AG04450 (cell line): ENCODE results near the gene MAVS. TPM values are rescaled to one million over a fixed set of nuclear protein-coding genes. Genes with fewer than 3 reads are reported as not detected.

Experiments used
- CTCF ChIA-PET: fragments of 300-600, 350-600 bp; formaldehyde crosslinking; extraction: SDS; loops from one replicate; lab custom pipeline; 2022; ENCODE audit warnings: antibody characterized with exemption, inconsistent platforms; lab: Charles Lee
- POLR2A ChIA-PET: fragments of 350-600 bp; formaldehyde crosslinking; extraction: SDS; loops from one replicate; lab custom pipeline; 2021; ENCODE audit warnings: antibody characterized with exemption, inconsistent platforms; lab: Yijun Ruan, JAX
- DNase-seq: peaks from one replicate; pipeline ENCODE4 v3.0.0-alpha.2; 2011; ENCODE audit warnings: low read depth, low spot score
- H3K27ac ChIP-seq: one replicate; pipeline ENCODE4 v1.5.1; 2012; ENCODE audit warnings: low read depth, low read length, control low read depth
- H3K27me3 ChIP-seq: one replicate; pipeline ENCODE4 v1.6.0; 2012; ENCODE audit warnings: low read length; ENCODE audit not compliant: control insufficient read depth, insufficient read depth
- H3K4me3 ChIP-seq: 2 replicates; pipeline ENCODE4 v1.5.1; 2011; ENCODE audit warnings: mild to moderate bottlenecking, low read depth, low read length, control low read depth
- H3K9me3 ChIP-seq: 2 replicates; pipeline ENCODE4 v1.5.1; 2012; ENCODE audit warnings: low read length; ENCODE audit not compliant: control insufficient read depth, insufficient read depth
- polyA minus RNA-seq: library from RNA; depleted of rRNA, polyadenylated mRNA; stranded (reverse); fragments of >200 nt; gene quantifications from 2 replicates; pipeline ENCODE4 v1.2.3, GENCODE V29; 2011; rRNA and poly(A)+ RNA removed
- polyA plus RNA-seq: library from polyadenylated mRNA; depleted of rRNA; stranded (reverse); fragments of >200 nt; gene quantifications from 2 replicates; pipeline ENCODE4 v1.2.3, GENCODE V29; 2011; rRNA removed
- TF ChIP-seq, protein P1 (sequence below): IDR thresholded peaks from 2 replicates; pipeline ENCODE4 v1.5.1; 2011; ENCODE audit warnings: low read depth, low read length, control low read depth, inconsistent platforms

MAVS gene
- polyA plus RNA-seq (16.4 and 18.2 TPM in 2 replicates), polyA minus RNA-seq (40.2 and 42.4 TPM in 2 replicates)

- TF ChIP-seq, protein P1, sequence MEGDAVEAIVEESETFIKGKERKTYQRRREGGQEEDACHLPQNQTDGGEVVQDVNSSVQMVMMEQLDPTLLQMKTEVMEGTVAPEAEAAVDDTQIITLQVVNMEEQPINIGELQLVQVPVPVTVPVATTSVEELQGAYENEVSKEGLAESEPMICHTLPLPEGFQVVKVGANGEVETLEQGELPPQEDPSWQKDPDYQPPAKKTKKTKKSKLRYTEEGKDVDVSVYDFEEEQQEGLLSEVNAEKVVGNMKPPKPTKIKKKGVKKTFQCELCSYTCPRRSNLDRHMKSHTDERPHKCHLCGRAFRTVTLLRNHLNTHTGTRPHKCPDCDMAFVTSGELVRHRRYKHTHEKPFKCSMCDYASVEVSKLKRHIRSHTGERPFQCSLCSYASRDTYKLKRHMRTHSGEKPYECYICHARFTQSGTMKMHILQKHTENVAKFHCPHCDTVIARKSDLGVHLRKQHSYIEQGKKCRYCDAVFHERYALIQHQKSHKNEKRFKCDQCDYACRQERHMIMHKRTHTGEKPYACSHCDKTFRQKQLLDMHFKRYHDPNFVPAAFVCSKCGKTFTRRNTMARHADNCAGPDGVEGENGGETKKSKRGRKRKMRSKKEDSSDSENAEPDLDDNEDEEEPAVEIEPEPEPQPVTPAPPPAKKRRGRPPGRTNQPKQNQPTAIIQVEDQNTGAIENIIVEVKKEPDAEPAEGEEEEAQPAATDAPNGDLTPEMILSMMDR: no peak
- ChIA-PET CTCF (no interaction called here), POLR2A (interaction anchor here (0.6 kb wide), 1 partner anchor 11 kb away, joined by 5 read pairs; no protein-coding TSS in a partner anchor)
- Histone ChIP-seq H3K27me3 (no peaks in the 10 kb centered on the region), H3K27ac (peak within 1 kb of the TSS; percentile 21), H3K4me3 (peak within 1 kb of the TSS; percentile 83), H3K9me3 (no peaks in the 10 kb centered on the region; the same call in 1 of the 2 replicates)
- peak; percentile 24 for DNase-seq
Measured at GRCh38 chr20:3846740-3847428, at the start of gene MAVS. MAVS (plus strand) TSS chr20:3846834; CDS start chr20:3854625, 7,791 bp downstream.

- ChIA-PET POLR2A (no interaction called here), CTCF (interaction anchor here (1.7 kb wide), 1 partner anchor 10 kb away, joined by 6 read pairs; the partner anchor contains the start of gene CENPB)
- H3K27me3 ChIP-seq: no peaks in the 10 kb centered on the region
- peak overlapping the region; percentile 82 for H3K4me3 ChIP-seq
- DNase-seq: no peak
- H3K27ac ChIP-seq: peak overlapping the region; percentile 68
- H3K9me3 ChIP-seq: no peaks in the 10 kb centered on the region; the same call in 1 of the 2 replicates
- TF ChIP-seq, protein P1: no peak
Measured at GRCh38 chr20:3797226-3797545, 49.4 kb upstream of the MAVS start.

GRCh38 chr20:3797592-3798372 lies 48.9 kb upstream of the MAVS start:
- Histone ChIP-seq H3K27me3 (no peaks in the 10 kb centered on the region), H3K9me3 (no peaks in the 10 kb centered on the region; the same call in 1 of the 2 replicates), H3K27ac (peak overlapping the region; percentile 68), H3K4me3 (peak overlapping the region; percentile 82)
- ChIA-PET POLR2A (interaction anchor here (0.7 kb wide), 1 partner anchor 26 kb away, joined by 6 read pairs; no protein-coding TSS in a partner anchor), CTCF (no interaction called here)
- TF ChIP-seq, protein P1: no peak
- no peak for DNase-seq

DNA sequence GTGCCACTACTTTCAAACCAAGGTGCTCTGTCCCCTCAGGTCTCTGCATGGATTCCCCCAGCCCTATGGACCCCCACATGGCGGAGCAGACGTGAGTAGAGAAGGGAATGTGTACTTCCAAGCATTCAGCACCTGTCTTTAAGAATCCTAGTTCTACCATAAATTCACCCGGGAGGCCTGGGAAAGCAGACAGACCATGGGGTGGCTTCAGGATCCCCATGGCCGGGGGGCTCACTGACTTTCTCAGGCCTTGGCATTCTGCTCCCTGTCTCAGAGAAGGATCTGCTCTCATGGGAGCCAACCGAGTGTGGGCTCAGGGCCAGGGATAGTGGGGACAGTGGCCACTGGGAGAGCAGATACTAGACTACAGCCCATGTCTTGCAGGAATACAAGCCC lies 48.3 kb upstream of the MAVS start:
- Histone ChIP-seq H3K27me3 (no peaks in the 10 kb centered on the region), H3K4me3 (peak overlapping the region; percentile 82), H3K27ac (peak overlapping the region; percentile 68), H3K9me3 (no peaks in the 10 kb centered on the region; the same call in 1 of the 2 replicates)
- ChIA-PET POLR2A (interaction anchor here (0.7 kb wide), 1 partner anchor 26 kb away, joined by 6 read pairs; no protein-coding TSS in a partner anchor), CTCF (no interaction called here)
- TF ChIP-seq, protein P1: no peak
- DNase-seq: no peak
